Ectodermal cell (in vitro differentiated cells): ENCODE data around the gene ESRRG.

Experiments
- H3K27ac ChIP-seq: 2 replicates; pipeline ENCODE4 v1.7.0; 2013; ENCODE audit warnings: mild to moderate bottlenecking, low read depth, low read length; ENCODE audit not compliant: insufficient read depth, poor library complexity, severe bottlenecking
- H3K27me3 ChIP-seq: 2 replicates; pipeline ENCODE4 v1.7.0; 2013; ENCODE audit warnings: mild to moderate bottlenecking, low read length; ENCODE audit not compliant: insufficient read depth, control insufficient read depth, poor library complexity, severe bottlenecking
- H3K36me3 ChIP-seq: one replicate; pipeline ENCODE4 v1.7.0; 2013; ENCODE audit warnings: low read length; ENCODE audit not compliant: control insufficient read depth, insufficient read depth
- H3K4me1 ChIP-seq: one replicate; pipeline ENCODE4 v1.7.0; 2013; ENCODE audit warnings: low read length; ENCODE audit not compliant: control insufficient read depth, insufficient read depth
- H3K4me3 ChIP-seq: 2 replicates; pipeline ENCODE4 v1.7.0; 2013; ENCODE audit warnings: low read depth, low read length, control low read depth; ENCODE audit not compliant: insufficient read depth
- H3K9me3 ChIP-seq: 2 replicates; pipeline ENCODE4 v1.7.0; 2013; ENCODE audit warnings: mild to moderate bottlenecking, low read length, moderate library complexity; ENCODE audit not compliant: control insufficient read depth
- WGBS, 2 experiments: methylation state at CpG; one replicate each; pipeline ENCODE4 v1.1.7; 2013; ENCODE audit warnings: missing lambda C conversion rate in 2 of 2; 5-methylcytosine and 5-hydroxymethylcytosine counted together

Gene ESRRG

DNA sequence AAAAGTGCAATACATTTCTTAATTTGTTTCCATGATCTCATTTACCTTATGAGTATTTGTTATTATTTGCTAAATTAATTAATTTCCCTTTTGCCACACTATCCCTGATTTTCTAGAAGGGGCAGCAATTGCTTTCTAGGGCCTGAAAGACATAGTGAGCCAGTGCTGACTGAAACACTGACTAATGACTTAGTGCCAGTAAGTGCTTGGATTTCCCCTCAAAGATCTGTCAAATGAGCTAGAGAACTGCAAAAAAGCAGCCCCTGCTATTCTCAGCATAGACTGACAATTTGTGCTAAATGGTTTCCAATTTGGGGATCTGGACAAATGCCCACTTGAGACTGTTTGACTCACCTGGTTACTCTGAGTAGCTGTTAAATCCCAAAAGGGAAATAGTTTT is 264.4 kb downstream of the ESRRG start:
- Histone ChIP-seq H3K4me3 (no peak overlapping the region), H3K4me1 (no peaks in the 10 kb centered on the region), H3K27me3 (no peaks in the 10 kb centered on the region), H3K9me3 (no peaks in the 10 kb centered on the region), H3K27ac (no peak overlapping the region), H3K36me3 (no peaks in the 10 kb centered on the region)

DNA sequence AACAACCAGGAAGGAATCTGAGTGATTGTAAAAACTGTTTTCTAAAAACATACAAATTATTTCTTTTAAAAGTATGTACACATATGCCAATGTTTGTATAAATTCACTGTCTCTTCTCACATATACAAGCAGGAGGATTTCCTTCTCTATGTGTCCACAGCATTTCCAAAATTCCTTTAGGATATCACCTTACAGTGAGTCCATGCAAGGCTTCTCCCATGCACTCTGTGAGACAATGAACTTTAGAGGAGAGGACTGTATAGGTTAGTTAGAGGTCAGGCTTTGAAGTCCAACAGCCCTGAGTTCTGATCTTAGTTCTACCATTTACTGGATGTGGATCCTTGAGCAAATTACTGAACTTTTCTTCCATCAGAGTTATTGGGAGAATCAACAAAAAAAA is 265.9 kb downstream of the ESRRG start:
- Histone ChIP-seq H3K27ac (no peak overlapping the region), H3K4me1 (no peaks in the 10 kb centered on the region)

DNA sequence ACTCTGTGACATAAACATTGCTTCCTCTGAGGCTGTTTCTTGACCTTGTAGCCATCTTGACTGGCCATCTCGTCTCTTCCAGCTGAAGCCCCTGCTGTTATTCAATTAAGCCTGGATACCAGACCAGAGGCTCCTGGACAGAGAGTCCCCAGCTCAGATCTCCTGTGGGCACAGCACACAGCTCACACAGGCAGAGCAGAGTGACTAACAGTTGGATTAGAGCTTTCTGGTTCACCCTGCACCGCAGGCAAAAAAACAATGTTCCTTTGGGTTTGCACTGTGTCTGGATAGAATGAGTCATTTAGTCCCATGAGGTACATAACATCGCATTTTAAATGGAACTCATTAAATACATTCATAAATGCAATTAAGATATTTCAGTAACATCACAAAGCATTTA is 266.5 kb downstream of the ESRRG start:
- H3K4me3 ChIP-seq: no peak overlapping the region
- 56 to 64% methylated on average over 3 of the region's 3 CpGs for WGBS, 2 experiments
- H3K9me3 ChIP-seq: no peaks in the 10 kb centered on the region
- no peaks in the 10 kb centered on the region for H3K27me3 ChIP-seq
- H3K4me1 ChIP-seq: no peaks in the 10 kb centered on the region
- no peaks in the 10 kb centered on the region for H3K36me3 ChIP-seq
- no peak overlapping the region for H3K27ac ChIP-seq

More for the DNA sequence above, 265.9 kb downstream of the ESRRG start:
- Histone ChIP-seq H3K36me3 (no peaks in the 10 kb centered on the region), H3K27me3 (no peaks in the 10 kb centered on the region), H3K4me3 (no peak overlapping the region), H3K9me3 (no peaks in the 10 kb centered on the region)

DNA sequence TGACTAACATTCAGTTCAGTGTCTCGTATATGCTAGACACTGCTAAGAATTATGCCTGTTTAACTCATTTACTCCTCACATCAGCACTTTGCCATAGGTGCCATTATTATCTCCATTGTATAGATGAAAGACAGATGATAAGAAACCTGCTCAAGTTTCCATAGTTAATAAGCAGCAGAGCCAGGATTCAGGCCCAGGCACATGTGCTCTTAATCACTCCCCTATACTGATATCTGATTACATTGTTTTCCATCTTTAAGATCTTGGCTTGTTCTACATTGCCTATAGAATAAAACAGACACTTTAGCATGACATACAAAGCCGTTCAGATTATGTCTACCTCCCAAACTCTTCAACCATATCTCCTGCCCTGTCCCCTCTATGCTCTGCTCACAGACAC is 269.5 kb downstream of the ESRRG start:
- no peaks in the 10 kb centered on the region for H3K36me3 ChIP-seq
- H3K9me3 ChIP-seq: no peaks in the 10 kb centered on the region
- no peak overlapping the region for H3K4me3 ChIP-seq
- H3K27me3 ChIP-seq: no peaks in the 10 kb centered on the region
- no peaks in the 10 kb centered on the region for H3K4me1 ChIP-seq
- no peak overlapping the region for H3K27ac ChIP-seq
- 92 to 95% methylated on average over 2 of the region's 2 CpGs for WGBS, 2 experiments
